Epithelial cell of prostate (primary cell): Measurements from ENCODE around the gene ANKRD61.
"Not testable (repeated sequence)": the region's sequence is repeated elsewhere in the genome, so short reads cannot be mapped to it uniquely, and the experiment has no call there.

Experiments used
- DNase-seq: peaks from one replicate; pipeline ENCODE4 v3.0.0-alpha.2; 2011; ENCODE audit warnings: low read depth, low spot score
- H3K27ac ChIP-seq: fragments of 450-650 bp; 2 replicates; pipeline ENCODE4 v1.5.1; 2017; ENCODE audit warnings: mild to moderate bottlenecking

The ANKRD61 gene

DNA sequence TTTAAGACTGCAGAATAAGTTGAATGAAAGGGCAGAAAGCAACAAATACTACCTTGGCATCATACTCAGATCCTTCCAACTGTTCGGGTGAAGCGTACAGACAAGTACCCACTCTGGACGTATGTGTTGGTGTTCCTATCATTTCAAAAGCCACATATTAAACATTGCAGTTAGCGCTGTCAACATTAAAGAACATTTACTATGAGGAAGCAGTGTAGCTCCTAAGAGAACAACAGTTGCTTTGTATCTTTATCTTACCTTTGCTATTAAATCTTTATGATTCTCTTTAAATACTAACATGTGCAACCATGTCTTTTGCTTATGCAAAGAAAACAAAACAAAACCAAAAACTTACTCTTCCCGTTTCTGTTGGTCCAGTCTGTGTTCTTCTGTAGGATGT lies 2.6 kb upstream of the ANKRD61 start:
- DNase-seq: no peak
- no peak overlapping the region for H3K27ac ChIP-seq

DNA sequence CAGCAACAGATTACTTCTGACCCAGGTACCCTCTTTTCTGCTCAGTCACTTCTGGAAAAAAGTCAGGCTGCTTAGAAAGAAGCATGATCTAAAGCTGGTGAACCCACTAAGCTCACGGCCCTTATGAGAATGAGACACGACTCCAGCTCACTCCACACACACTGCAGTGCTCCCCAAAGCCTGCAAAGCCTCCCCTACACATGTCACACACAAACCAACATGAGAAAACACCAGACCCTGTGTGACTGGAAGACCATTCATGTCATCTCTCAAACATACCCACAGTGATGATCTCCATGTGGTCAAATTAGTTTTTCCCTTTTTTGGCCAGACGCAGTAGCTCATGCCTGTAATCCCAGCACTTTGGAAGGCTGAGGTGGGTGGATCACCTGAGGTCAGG lies 391 bp downstream of the ANKRD61 start:
- no peak for DNase-seq
- H3K27ac ChIP-seq: no peak overlapping the region

DNA sequence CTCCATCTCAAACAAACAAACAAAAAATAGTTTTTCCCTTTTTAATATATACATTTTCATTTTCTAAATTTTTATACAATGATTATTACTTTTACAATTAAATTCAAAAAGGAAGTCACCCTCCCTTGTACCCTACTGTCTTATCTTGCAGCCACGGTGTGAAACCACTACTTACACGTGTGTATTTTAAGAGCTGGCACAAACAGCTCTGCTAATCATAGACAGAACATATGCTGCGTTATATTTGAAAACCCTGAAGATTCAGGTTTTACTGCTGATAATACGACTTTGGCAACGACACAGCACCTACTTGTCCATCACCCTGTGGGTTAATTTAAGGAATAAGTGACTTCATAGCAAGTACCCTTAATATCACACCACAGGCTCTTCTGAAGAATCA lies 991 bp downstream of the ANKRD61 start:
- no peak overlapping the region for H3K27ac ChIP-seq
- no peak for DNase-seq

- DNase-seq: no peak
- no peak overlapping the region for H3K27ac ChIP-seq
Measured at GRCh38 chr7:6032641-6033040, 1.5 kb downstream of the ANKRD61 start.

GRCh38 chr7:6035165-6035564 lies 4.0 kb downstream of the ANKRD61 start:
- no peak for DNase-seq
- no peak overlapping the region for H3K27ac ChIP-seq

- no peak overlapping the region for H3K27ac ChIP-seq
- no peak for DNase-seq
Measured at GRCh38 chr7:6035686-6036085, 4.5 kb downstream of the ANKRD61 start.

GRCh38 chr7:6049780-6050179 lies 18.6 kb downstream of the ANKRD61 start:
- no peak overlapping the region for H3K27ac ChIP-seq
- no peak for DNase-seq

- H3K27ac ChIP-seq, DNase-seq: not testable (repeated sequence)
Measured at GRCh38 chr7:6051185-6051584, 20.0 kb downstream of the ANKRD61 start.

DNA sequence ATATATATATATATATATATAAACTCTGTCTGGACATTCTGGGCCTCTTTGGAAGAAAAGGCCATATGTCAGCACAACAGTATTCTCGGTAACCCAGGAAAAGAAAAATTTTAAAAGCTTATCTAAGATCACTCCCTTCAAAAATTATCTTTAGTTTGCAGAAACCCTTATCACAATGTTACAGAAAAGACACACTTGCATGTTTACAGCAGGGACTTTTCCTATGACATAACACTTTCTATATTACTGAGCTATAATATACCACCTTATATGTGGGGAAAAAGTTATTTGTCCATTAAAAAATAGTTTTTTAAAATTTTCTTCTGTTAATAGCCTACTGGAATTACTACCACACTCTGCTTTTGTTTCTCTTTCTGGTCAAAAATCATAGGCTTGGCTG lies 25.4 kb downstream of the ANKRD61 start:
- no peak overlapping the region for H3K27ac ChIP-seq
- no peak for DNase-seq

DNA sequence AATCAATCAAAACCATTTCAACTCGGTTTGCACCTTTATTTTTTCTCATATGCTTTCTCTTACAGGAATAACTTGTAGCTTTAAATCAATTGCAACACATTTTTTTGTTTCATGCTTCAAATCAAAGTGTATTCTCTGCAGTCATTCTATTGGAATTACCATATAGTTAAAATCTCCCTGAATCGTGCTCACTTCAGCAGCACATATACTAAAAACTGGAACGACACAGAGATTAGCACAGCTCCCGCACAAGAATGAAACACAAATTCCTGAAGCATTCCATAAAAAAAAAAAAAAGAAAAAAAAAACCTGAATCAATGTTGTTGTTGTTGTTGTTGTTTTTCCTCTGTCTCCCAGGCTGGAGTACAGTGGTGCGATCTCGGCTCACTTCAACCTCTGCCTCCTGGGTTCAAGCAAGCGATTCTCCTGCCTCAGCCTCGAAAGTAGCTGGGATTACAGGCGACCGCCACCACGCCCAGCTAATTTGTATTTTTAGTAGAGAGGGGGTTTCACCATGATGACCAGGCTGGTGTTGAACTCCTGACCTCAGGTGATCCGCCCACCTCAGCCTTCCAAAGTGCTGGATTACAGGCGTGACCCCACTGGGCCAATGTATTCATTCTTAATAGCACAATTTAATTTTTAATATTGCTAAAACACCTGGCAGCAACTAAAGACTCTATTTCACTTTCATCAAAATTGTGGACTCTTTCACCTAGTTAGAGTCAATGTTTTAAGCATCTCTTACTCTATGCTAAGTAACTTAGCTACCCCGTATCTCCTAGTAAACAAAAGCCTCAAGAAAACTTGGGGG lies 26.3 kb downstream of the ANKRD61 start:
- DNase-seq: no peak
- no peak overlapping the region for H3K27ac ChIP-seq

- DNase-seq, H3K27ac ChIP-seq: not testable (repeated sequence)
Measured at GRCh38 chr7:6059941-6060340, 28.8 kb downstream of the ANKRD61 start.

DNA sequence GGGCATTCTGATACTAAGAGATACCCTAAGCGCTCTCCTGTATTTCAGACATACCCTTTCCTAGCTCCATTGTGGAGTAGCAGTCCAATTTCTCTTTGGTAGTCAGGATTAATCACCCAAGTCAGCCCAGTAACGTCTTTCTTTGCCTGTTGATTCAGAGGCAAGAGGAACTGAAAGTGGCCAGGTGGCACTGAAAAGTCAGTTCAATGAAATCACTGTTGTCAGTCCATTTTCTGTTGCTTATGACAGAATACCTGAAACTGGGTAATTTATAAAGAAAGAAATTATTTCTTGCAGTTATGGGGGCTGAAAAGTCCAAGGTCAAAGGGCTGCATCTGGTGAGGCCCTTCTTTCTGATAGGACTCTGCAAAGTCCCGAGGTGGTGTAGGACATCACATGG lies 40.2 kb downstream of the ANKRD61 start:
- no peak overlapping the region for H3K27ac ChIP-seq
- no peak for DNase-seq

DNA sequence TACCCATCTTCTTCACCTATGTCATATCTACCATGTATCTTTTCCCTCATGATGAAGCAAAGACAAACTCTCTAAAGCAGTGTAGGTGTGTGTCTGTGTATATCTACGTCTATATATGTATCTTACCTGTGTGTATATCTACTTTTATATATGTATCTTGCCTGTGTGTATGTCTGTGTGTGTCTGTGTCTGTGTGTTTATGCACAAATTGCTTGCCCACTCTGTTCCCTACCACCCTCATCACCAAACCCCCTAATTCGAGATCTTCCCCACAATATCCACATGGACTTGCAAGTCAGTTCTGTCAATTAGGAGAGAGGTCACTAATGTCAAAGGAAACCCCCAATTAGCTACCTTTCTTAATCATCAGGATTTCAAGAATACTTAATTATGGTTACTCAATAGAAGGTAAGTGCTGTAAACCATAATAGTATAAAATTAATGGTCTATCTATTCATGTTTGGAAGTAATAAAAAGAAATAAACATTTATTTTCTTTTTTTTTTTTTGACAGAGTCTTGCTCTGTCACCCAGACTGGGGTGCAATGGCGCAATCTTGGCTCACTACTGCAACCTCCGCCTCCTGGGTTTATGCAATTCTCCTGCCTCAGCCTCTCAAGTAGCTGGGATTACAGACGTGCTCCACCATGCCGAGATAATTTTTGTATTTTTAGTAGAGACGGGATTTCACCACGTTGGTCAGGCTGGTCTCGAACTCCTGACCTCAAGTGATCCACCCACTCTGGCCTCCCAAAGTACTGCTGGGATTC lies 43.6 kb downstream of the ANKRD61 start:
- DNase-seq: no peak
- no peak overlapping the region for H3K27ac ChIP-seq

DNA sequence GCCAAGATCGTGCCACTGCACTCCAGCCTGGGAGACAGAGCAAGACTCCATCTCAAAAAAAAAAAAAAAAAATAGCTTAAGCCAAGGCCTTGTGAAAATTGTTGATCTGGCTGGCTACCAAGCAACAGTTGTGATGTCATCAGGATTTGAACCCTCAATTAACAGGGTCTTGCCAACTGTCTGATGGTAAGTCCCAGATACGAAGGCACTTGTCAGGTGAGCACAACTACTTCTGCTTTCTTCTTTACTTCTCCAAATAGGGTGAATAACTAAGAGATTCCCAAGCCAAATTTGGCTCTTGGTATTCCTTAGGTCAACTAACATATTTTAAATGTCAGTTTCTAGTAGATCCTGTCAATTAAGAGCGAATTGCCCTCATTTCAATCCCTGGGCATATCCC lies 47.4 kb downstream of the ANKRD61 start:
- no peak for DNase-seq
- H3K27ac ChIP-seq: no peak overlapping the region

DNA sequence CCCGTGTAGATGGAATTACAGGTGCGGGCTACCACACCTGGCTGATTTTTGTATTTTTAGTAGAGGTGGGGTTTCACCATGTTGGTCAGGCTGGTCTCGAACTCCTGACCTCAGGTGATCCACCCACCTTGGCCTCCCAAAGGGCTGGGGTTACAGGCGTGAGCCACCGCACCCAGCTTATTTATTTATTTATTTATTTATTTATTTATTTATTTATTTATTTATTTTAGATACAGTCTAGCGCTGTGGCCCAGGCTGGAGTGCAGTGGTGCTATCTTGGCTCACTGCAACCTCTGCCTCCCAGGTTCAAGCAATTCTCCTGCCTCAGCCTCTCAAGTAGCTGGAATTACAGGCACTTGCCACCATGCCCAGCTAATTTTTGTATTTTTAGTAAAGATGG lies 51.9 kb downstream of the ANKRD61 start:
- not testable (repeated sequence) for DNase-seq, H3K27ac ChIP-seq
